Measurements from ENCODE around the gene SFXN4.

The SFXN4 gene

DNA sequence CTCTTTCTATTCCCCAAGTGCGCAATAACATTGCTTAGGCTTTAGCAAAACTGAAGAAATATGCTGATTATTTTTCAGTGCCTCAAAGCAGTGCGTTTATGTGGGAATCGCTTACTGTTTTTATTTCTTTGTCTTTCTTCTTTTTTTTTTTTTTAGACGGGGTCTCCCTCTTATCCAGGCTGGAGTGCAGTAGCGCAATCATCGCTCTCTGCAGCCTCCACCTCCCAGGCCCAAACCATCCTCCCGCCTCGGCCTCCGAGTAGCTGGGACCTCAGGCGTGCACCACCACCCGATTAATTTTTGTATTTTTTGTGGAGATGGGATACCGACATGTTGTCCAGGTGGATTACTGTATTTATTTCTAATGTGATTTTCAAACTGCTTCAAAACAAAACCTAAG lies 60.4 kb downstream of the SFXN4 start:
- DNase-seq (ENCODE audit: low read depth): no peak
- H3K4me3 ChIP-seq (replicated peaks; ENCODE audit: low read depth, low read length): peak overlapping the region; percentile 82
- TF ChIP-seq, protein P1, sequence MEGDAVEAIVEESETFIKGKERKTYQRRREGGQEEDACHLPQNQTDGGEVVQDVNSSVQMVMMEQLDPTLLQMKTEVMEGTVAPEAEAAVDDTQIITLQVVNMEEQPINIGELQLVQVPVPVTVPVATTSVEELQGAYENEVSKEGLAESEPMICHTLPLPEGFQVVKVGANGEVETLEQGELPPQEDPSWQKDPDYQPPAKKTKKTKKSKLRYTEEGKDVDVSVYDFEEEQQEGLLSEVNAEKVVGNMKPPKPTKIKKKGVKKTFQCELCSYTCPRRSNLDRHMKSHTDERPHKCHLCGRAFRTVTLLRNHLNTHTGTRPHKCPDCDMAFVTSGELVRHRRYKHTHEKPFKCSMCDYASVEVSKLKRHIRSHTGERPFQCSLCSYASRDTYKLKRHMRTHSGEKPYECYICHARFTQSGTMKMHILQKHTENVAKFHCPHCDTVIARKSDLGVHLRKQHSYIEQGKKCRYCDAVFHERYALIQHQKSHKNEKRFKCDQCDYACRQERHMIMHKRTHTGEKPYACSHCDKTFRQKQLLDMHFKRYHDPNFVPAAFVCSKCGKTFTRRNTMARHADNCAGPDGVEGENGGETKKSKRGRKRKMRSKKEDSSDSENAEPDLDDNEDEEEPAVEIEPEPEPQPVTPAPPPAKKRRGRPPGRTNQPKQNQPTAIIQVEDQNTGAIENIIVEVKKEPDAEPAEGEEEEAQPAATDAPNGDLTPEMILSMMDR (IDR thresholded peaks at IDR 0.05; ENCODE audit: low read length, missing control alignments): no peak

DNA sequence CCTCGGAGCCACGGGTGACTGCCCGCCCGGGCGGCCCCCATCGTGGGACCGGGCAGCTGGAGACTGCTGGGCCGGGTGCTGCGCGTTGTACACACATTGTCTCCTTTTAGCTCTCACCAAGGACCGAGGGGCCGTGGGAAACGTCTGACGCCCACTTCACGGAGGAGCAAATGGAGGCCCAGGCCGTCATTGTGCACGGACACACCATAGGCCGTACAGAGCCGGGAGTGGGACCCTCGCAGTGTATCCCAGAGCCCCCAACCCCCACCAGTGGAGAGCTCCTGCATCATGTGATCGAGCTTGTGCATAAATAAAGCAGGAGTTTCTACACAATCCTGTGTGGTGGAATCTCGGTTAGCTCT lies 60.9 kb downstream of the SFXN4 start:
- TF ChIP-seq, protein P1 (IDR thresholded peaks at IDR 0.05; ENCODE audit: low read length, missing control alignments): no peak
- peak overlapping the region; percentile 82 for H3K4me3 ChIP-seq (replicated peaks; ENCODE audit: low read depth, low read length)
- DNase-seq (ENCODE audit: low read depth): no peak

DNA sequence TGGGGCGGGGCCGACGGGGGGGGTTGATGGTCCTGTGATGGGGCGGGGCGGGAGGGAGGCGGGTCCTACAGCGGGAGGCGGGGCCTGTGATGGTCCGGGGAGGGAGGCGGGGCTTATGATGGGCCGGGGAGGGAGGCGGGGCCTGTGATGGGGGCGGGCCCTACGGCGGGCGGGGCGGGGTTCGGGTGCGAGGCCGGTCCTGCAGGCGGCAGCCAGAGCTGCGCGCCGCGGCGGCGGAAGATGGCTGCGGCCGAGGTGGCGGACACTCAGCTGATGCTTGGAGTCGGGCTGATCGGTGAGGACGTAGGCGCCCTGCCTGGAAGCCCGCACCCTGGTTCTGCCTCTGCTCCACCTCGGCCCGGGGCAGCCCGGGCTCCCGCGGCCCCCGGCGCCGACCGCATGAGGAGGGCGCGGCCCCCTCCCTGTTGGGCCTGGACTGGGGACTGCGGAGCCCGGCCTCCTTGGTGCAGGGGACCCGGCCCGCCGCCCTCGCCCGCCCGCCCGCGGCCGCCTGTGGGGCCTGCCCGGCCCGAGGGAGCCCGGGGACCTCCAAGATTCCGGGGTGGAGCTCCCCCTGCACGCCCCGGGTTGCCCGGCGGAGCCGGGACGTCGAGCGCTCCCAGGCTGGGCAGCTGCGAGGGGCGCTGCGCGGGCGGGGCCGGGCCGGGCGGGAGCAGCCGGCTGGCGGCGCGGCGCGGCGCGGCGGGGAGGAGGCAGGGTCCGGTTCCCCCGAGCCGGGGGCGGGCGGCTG lies 61.4 kb downstream of the SFXN4 start, which contains the start of gene DENND10:
DENND10 (plus strand) TSS at position 211 of the 751 bp plus-strand sequence; CDS start at position 241, 30 bp downstream.
- TF ChIP-seq, protein P1 (IDR thresholded peaks at IDR 0.05; ENCODE audit: low read length, missing control alignments): no peak
- DNase-seq (ENCODE audit: low read depth): peak; percentile 84
- H3K4me3 ChIP-seq (replicated peaks; ENCODE audit: low read depth, low read length): peak within 1 kb of the TSS; percentile 82

DNA sequence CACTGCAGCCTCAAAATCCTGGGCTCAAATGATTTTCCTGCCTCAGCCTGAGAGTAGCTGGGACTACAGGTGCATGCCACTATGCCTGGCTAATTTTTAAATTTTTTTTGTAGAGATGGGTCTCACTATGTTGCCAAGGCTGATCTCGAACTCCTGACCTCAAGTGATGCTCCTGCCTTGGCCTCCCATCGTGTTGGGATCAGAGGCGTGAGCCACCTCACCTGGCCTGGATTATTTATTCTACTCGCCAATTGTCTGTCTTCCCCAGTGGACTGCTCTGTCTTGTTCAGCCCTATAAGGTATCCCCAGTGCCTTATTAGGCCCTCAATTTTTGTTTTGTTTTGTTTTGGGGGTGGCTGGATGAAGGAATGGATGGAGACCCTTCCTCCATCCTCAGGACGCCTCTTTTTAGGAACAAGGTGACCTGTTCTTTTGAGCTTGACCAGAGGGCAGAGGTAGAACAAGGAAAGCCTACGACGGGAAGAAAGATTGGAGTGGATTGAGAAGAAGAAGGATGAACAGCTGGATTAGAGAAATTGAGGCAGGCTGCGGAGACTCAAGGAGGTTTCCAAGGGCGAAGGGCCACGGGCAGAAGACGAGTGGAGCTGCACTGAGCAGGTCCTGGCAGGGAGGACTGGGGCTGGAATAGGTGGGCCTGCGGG lies 62.1 kb downstream of the SFXN4 start:
- TF ChIP-seq, protein P1 (IDR thresholded peaks at IDR 0.05; ENCODE audit: low read length, missing control alignments): no peak
- DNase-seq (ENCODE audit: low read depth): no peak
- no peak overlapping the region for H3K4me3 ChIP-seq (replicated peaks; ENCODE audit: low read depth, low read length)

DNA sequence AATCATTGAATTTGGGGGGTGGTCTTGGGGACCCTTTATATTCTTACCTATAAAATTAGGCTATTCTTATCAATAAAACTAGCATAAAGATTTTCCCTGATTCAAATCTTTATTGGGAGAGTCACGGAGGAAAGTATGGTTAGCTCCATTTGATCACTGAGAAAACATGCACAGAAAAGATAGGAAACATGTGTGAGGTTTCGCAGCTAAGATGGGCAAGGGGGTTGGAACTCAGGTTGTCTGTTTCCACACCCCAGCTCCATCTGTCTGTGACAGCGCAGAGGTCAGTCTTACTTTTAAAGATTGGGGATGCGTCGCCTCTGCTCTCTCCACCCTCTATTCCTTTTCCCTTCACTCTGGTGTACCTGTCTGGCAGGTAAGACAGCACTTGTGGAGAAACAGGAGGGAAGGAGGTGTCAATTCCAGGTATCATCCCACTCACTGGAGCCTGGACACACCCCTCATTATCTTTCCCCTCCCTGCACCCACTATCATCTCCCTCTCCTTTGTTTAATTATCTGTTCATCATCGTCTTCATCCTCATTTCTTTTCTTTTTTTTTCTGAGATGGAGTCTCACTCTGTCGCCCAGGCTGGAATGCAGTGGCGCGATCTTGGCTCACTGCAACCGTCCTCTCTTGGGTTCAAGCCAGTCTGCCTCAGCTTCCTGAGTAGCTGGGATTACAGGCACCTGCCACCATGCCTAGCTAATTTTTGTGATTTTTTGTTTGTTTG lies 64.0 kb downstream of the SFXN4 start:
- TF ChIP-seq, protein P1 (IDR thresholded peaks at IDR 0.05; ENCODE audit: low read length, missing control alignments): no peak
- H3K4me3 ChIP-seq (replicated peaks; ENCODE audit: low read depth, low read length): no peak overlapping the region
- no peak for DNase-seq (ENCODE audit: low read depth)

DNA sequence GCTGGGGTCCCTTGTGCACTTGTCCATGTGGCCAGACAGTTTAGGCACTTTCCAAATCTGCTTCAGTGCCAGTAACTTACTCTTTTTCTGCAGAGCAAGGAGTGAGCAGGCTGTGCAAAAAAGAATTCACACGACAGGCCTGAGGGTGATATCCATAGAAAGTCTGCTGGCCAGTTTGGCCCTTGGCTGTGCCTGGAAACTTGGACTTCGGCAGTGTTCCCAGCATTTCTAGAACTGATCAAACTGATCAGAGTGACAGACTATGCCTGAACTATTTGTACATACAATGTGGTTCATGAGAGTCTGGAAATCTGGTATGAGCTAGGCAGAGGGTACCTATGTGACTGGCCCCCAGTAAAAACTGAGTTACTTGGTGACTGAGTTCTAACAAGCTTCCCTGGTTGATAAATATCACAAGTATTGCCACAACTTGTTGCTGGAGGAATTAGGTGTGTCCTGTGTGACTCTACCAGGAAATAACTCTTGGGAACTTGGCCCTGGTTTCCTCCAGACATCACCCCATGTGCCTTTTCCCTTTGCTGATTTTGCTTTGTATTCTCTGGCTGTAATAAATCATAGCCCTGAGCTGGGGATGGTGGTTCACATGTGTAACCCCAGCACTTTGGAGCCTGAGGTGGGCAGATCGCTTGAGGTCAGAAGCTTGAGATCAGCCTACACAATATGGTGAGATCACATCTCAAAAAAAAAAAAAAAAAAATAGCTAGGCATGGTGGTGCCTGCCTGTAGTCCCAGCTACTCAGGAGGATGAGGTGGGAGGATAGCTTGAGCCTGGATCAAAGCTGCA lies 64.9 kb downstream of the SFXN4 start:
- TF ChIP-seq, protein P1 (IDR thresholded peaks at IDR 0.05; ENCODE audit: low read length, missing control alignments): no peak
- peak; percentile 42 for DNase-seq (ENCODE audit: low read depth)
- no peak overlapping the region for H3K4me3 ChIP-seq (replicated peaks; ENCODE audit: low read depth, low read length)

Measured in fibroblast of pulmonary artery (primary cell).